ENCODE data around the gene SHC4. TPM values are rescaled to one million over a fixed set of nuclear protein-coding genes. Genes with fewer than 3 reads are reported as not detected.

The SHC4 gene
- total RNA-seq, 2 experiments from 2014 or later, result 0.41 to 1.3 TPM

DNA sequence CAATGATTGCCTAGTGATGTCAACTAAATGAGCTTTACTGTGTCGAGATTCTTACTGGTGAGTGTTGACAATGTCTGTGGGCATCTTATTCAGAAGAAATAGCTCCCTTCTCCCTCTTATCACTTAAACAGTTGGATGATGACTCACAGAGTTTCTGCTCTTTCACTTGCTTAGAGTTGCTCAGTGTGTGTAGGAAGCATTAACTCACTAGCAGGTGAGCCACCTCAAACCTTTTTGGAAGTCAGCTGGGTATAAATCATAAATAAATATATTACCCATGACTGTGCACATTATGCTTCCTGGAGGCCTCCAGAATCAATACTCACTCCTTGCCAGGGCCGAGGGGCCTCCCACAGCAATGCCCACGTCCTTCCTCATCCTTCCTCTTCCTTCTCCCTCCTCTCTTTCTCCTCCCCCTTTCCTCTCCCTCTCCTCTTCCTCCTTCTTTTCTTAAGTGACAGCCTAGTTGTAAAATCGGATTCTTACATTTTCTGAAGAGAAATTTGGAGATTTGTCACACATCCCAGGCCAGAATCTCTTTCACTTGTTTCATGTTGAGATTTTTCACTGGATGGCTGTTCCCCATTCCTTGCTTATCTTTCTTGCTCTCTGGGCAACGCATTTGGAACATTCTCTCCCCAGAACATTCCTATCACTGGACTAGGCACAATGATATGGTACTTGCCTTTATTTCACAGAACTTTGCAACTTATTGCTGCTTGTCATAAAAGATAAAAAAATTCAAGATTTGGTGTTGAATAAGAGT lies 17.5 kb downstream of the SHC4 start:
- ChIA-PET POLR2A (interaction anchor here (0.5 to 1.6 kb wide), 3 partner anchors 28 to 1713 kb away, joined by 3 to 4 read pairs (median 4); no protein-coding TSS in a partner anchor), CTCF (ENCODE audit: unreplicated experiment) (no interaction called here)
- Histone ChIP-seq H3K9me2 (ENCODE audit: insufficient read depth, low read length) (no peaks in the 10 kb centered on the region), H3K4me2 (ENCODE audit: low read length) (no peak overlapping the region), H2AFZ (ENCODE audit: low read length) (no peak overlapping the region), H3K4me3 (ENCODE audit: low read depth, low read length, poor library complexity, severe bottlenecking) (no peak overlapping the region), H3K36me3 (ENCODE audit: insufficient read depth, low read length) (no peaks in the 10 kb centered on the region), H3K79me2 (ENCODE audit: insufficient read depth, low read depth, low read length) (no peaks in the 10 kb centered on the region), H3K4me1 (ENCODE audit: insufficient read depth, low read length, poor library complexity, severe bottlenecking) (no peaks in the 10 kb centered on the region), H3K9me3 (ENCODE audit: low read length) (no peaks in the 10 kb centered on the region), H4K20me1 (ENCODE audit: insufficient read depth, low read length) (no peaks in the 10 kb centered on the region), H3K27ac (ENCODE audit: low read depth, low read length, poor library complexity, severe bottlenecking) (no peak overlapping the region)
- DNase-seq (ENCODE audit: low spot score), result no peak
- intact Hi-C loops (cut with micrococcal nuclease; ENCODE audit: unreplicated experiment), result no loop called here
- TF ChIP-seq EZH2phosphoT487 (IDR thresholded peaks at IDR 0.05; ENCODE audit: borderline replicate concordance, low read depth, low read length), result no peak
- no peak for TF ChIP-seq CTCF (conservative IDR thresholded peaks at IDR 0.05; ENCODE audit: low read length)
- no TSS peak for BruUV-seq (replicated peaks)

GRCh38 chr15:48945386-48945785 lies 18.3 kb downstream of the SHC4 start:
- ChIA-PET POLR2A (interaction anchor here (0.6 to 1.2 kb wide), 3 partner anchors 16 to 1915 kb away, joined by 3 read pairs; no protein-coding TSS in a partner anchor), CTCF (ENCODE audit: unreplicated experiment) (no interaction called here)
- H4K20me1 ChIP-seq (ENCODE audit: insufficient read depth, low read length), result no peaks in the 10 kb centered on the region
- BruUV-seq (replicated peaks), result no TSS peak
- intact Hi-C loops (cut with micrococcal nuclease; ENCODE audit: unreplicated experiment), result no loop called here
- no peak overlapping the region for H3K4me2 ChIP-seq (ENCODE audit: low read length)
- no peak overlapping the region for H3K4me3 ChIP-seq (ENCODE audit: low read depth, low read length, poor library complexity, severe bottlenecking)
- no peaks in the 10 kb centered on the region for H3K9me2 ChIP-seq (ENCODE audit: insufficient read depth, low read length)
- no peak overlapping the region for H2AFZ ChIP-seq (ENCODE audit: low read length)
- no peaks in the 10 kb centered on the region for H3K79me2 ChIP-seq (ENCODE audit: insufficient read depth, low read depth, low read length)
- H3K9me3 ChIP-seq (ENCODE audit: low read length), result no peaks in the 10 kb centered on the region
- TF ChIP-seq EZH2phosphoT487 (IDR thresholded peaks at IDR 0.05; ENCODE audit: borderline replicate concordance, low read depth, low read length), result no peak
- TF ChIP-seq CTCF (conservative IDR thresholded peaks at IDR 0.05; ENCODE audit: low read length), result no peak
- no peaks in the 10 kb centered on the region for H3K4me1 ChIP-seq (ENCODE audit: insufficient read depth, low read length, poor library complexity, severe bottlenecking)
- H3K36me3 ChIP-seq (ENCODE audit: insufficient read depth, low read length), result no peaks in the 10 kb centered on the region
- H3K27ac ChIP-seq (ENCODE audit: low read depth, low read length, poor library complexity, severe bottlenecking), result no peak overlapping the region
- DNase-seq (ENCODE audit: low spot score), result no peak

DNA sequence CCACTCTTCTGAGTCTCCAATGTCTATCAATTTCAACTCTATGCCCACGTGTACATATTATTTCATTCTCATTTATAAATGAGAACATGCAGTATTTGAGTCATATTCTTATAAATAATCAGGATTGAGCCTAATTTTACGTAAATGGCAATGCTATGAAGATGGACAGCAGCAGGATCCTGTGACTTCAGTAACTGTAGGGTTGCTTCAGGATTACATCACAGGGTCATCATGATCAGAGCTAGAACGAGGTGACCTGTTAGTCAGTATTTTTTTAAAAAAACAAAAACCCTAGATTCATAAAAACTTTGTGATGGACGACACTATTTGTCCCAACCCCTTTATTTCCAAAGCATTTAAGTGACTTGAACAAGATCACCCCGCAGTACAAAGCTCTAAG lies 21.8 kb downstream of the SHC4 start:
- Histone ChIP-seq H3K9me2 (ENCODE audit: insufficient read depth, low read length) (no peaks in the 10 kb centered on the region), H3K9me3 (ENCODE audit: low read length) (no peaks in the 10 kb centered on the region), H3K79me2 (ENCODE audit: insufficient read depth, low read depth, low read length) (no peaks in the 10 kb centered on the region), H3K4me2 (ENCODE audit: low read length) (no peak overlapping the region), H3K27ac (ENCODE audit: low read depth, low read length, poor library complexity, severe bottlenecking) (no peak overlapping the region), H3K4me3 (ENCODE audit: low read depth, low read length, poor library complexity, severe bottlenecking) (no peak overlapping the region), H3K36me3 (ENCODE audit: insufficient read depth, low read length) (no peaks in the 10 kb centered on the region), H3K4me1 (ENCODE audit: insufficient read depth, low read length, poor library complexity, severe bottlenecking) (no peaks in the 10 kb centered on the region), H2AFZ (ENCODE audit: low read length) (no peak overlapping the region), H4K20me1 (ENCODE audit: insufficient read depth, low read length) (no peaks in the 10 kb centered on the region)
- no peak for DNase-seq (ENCODE audit: low spot score)
- intact Hi-C loops (cut with micrococcal nuclease; ENCODE audit: unreplicated experiment), result no loop called here
- BruUV-seq (replicated peaks), result no TSS peak
- POLR2A ChIA-PET, result interaction anchor here (0.6 to 1.1 kb wide), 2 partner anchors 15 to 652 kb away, joined by 4 read pairs; no protein-coding TSS in a partner anchor
- CTCF ChIA-PET (ENCODE audit: unreplicated experiment), result no interaction called here
- TF ChIP-seq EZH2phosphoT487 (IDR thresholded peaks at IDR 0.05; ENCODE audit: borderline replicate concordance, low read depth, low read length) (no peak), CTCF (conservative IDR thresholded peaks at IDR 0.05; ENCODE audit: low read length) (no peak)

All from OCI-LY7 (cell line).